Activated CD8-positive, alpha-beta memory T cell treated with anti-CD3 and anti-CD28 coated beads, Interleukin-2, amount 50 U/mL, for 1 hour (primary cell): Measurements from ENCODE around the gene MAN1C1.

Experiments used
- DNase-seq: peaks from one replicate; pipeline ENCODE4 v3.0.0-alpha.2; 2020; ENCODE audit errors: extremely low read depth

The MAN1C1 gene

DNA sequence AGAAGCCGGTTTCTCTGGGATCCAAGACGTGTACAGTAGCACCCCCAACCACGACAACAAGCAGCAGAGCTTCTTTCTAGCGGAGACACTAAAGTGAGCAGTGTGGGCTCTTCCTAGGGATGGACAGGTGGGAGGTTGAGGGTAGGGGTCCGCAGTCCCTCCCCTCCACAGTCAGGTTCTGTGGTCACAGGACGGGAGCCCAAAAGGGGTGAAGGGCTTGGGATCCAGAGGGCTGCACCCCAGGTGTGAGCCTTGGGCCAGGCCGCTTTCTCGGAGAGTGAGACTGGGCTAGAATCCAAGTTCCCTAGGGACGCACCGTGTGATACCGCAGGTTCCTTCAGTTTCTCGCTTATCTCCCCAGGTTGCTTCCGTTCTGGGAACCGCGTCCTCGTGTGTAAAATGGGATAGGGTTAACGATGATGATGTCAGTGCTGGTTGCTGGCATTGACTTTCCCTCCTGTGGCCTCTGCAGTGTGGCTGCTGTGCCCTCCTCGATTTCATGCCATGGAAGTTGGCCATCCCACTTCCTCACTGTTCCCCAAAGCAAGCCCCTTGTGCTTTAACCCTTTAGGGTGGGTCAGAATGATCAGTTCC lies 166.1 kb downstream of the MAN1C1 start:
- DNase-seq = no peak

DNA sequence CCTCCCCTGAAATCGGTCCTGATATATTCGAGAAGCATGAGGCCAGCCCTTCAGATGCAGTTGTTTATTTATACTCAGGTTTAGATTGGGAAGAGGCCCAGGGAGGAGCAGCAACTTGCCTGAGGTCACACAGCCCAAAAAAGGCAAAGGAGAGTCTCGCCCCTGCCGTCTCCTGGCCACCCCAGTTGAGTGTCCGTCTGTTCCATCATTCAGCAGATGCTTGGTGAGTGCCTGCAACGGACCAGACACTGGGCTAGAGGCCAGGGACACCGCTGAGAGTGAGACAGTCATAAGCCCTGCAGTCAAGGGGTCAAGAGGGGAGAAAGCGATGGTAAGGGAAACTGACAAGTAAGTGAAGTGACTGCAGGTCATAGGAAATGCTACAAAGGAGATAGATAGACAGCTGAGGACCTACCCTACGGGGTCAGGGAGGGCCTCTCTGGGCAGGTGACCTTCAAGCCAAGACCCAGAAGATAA lies 168.0 kb downstream of the MAN1C1 start:
- no peak for DNase-seq

- DNase-seq = no peak
Measured at GRCh38 chr1:25785333-25786067, 168.9 kb downstream of the MAN1C1 start.

- no peak for DNase-seq
Measured at GRCh38 chr1:25786887-25787759, 170.5 kb downstream of the MAN1C1 start.

- DNase-seq = no peak
Measured at GRCh38 chr1:25787760-25788166, 171.2 kb downstream of the MAN1C1 start.

- DNase-seq = no peak
Measured at GRCh38 chr1:25790472-25790871, 173.9 kb downstream of the MAN1C1 start.

DNA sequence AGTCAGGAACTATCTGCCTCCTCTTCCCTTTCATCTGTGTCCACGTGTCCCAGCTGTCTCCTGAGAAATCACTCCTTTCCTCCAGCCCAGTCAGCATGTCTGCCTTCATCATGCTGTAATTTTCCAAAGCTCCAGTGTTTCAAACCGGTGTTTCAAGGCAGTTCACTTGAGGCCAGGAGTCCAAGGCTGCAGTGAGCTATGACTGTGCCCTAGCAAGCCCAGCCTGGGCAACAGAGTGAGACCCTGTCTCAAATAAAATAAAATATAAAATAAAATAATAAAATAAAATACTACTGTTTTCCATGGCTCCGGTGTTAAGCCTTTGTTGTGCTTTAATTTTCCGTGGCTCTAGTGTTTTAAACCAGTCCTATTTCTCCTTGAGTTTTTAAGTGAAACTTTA lies 175.5 kb downstream of the MAN1C1 start:
- no peak for DNase-seq

- DNase-seq = no peak
Measured at GRCh38 chr1:25793585-25794170, 177.1 kb downstream of the MAN1C1 start.

DNA sequence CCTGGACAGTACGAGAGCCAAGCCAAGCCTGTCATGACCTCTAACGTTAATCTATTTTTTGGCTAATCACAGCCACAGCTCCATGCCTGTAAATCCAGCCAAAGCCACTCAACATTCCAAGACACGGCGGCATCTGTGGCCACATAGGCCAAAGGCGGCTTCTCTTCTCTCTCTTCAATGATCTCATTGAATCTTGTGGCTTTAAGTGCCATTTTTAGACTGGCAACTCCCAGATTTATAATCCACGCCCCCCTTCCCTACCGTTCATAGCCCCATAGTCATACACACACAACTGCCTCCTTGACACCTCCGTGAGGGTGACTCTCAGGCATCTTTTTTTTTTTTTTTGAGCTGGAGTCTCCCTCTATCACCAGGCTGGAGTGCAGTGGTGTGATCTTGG lies 177.7 kb downstream of the MAN1C1 start:
- DNase-seq = no peak

GRCh38 chr1:25795211-25795610 lies 178.6 kb downstream of the MAN1C1 start:
- no peak for DNase-seq

DNA sequence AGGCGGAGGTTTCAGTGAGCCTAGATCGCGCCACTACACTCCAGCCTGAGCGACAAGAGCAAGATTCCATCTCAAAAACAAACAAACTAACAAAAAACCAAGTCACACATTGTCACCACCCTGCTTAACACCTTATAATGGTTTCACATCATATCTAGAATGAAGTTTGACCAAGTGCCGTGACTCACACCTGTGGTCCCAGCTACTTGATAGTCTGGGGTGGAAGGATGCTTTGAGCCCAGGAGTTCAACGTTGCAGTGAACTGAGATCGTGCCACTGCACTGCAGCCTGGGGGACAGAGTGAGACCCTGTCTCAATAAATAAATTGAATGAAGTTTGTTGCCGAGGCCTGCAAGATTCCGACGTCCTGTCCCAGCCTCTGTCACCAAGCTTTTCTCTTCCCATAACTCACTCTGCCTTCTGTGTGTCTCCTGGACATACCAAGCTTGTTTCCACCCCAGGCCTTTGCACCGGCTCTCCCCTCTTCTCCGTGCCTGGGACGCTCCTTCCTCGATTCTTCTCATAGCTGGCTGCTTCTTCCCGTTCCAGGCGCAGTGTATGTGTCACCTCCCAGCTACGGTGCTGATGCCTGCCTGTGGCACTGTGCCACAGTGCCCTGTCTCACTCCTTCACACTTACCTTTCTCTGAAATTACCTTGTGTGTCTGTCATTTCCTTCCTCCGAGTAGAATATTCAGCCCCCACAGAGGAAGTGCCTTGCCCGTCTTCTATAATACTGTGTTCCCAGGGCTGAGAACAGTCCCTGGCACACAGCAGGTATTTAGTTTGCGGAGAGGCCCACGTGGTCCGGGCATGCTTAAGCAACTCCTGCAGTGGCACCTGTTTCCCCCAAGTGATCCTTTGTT lies 179.6 kb downstream of the MAN1C1 start:
- no peak for DNase-seq

DNA sequence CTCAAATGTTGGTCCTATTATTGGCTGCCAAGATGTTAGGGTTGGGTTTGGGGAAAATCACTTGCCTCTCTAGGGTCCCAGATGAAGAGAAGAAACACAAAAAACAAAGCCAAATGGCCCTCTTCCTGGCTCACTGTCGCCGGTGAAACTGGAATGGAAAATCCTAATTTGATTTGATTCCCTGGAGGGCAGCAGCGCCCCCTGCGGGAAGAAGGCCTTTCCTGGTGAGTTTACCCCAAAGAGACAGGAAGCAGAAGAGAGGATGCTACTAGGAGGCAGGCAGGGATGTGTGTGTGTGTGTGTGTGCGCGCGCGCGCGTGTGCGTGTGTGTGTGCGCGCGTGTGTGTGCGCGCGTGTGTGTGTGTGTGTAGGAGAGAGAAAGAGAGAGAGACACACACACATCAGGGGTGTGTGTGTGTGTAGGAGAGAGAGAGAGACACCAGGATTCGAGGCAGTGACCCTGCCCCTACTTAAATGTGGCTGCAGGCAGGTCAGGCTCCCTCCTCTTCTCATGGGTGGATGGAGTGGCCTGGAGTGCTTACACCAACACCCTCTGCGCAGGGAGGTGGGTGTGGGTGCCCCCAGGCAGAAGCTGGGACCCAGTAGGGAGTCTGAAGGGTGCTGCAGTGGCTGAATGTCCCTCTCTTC lies 180.3 kb downstream of the MAN1C1 start:
- peak; percentile 66 for DNase-seq

GRCh38 chr1:25797939-25798338 lies 181.3 kb downstream of the MAN1C1 start:
- DNase-seq = no peak

DNA sequence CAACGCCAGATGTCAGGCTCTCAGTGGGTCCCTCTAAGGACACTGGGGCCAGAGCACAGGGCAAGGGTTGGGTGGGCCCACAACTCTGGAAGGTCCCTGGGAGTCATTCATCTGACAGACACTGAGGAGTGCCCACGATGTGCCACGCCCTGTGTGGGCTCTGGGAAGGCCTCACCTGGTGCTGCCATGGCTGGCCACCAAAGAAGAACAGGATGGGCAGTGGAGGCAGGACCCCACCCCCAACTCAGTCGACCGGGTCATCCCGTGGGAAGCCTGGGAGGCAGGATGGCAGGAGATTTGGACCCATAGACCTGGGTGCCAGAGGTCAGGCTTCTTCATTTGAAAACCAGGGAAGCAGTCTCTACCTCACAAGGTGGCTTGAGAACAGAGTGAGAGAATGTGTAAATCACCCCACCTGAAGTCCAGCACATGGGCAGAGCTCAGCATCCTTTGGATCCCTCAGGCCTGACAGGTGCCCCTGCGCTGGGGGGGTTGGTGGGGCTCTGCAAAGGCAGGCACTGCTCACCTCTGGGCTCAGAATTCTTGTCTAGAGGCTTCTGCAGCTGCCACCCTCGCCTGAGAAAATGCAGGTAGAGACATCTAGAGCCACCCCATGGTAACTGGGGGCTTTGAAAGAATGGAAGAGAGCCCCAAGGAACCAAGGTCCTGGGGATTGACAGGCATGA lies 182.2 kb downstream of the MAN1C1 start:
- DNase-seq = no peak

- DNase-seq = no peak
Measured at GRCh38 chr1:25799352-25799934, 182.9 kb downstream of the MAN1C1 start.

DNA sequence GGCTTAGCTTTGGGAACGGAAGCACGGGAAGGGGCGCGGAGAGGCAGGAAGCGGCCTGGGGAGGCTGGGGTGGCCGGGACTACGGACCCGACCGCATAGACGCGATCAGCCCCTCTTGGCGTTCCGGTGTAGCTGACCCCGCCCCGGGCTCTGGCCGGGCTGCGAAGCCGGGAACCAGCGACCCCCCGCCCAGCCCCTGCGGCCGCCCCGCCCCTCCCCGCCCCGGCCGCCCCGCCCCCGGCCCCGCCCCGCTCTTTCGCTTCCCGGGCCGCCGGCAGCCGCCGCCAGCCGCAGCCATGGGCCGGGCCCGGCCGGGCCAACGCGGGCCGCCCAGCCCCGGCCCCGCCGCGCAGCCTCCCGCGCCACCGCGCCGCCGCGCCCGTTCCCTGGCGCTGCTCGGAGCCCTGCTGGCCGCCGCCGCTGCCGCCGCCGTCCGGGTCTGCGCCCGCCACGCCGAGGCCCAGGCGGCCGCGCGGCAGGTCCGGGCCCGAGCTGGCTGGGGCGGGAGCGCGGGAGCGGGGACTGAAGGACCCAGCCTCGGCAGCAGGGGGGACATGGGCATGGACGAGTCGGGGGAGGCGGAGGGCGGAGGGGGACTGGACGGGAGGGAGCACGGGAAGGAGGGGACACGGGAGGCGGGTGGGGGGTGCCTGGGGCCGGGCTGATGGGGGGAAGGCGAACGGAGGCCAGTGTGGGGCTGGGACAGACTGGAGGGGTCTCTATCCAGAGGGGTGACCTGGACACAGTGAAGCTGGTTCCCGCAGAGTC lies 183.5 kb downstream of the MAN1C1 start, which contains the start of gene SELENON:
Gene SELENON (plus strand): TSS at position 259 of the 768 bp plus-strand sequence. CDS start 38 bp downstream, at position 297.
- DNase-seq = no peak

DNA sequence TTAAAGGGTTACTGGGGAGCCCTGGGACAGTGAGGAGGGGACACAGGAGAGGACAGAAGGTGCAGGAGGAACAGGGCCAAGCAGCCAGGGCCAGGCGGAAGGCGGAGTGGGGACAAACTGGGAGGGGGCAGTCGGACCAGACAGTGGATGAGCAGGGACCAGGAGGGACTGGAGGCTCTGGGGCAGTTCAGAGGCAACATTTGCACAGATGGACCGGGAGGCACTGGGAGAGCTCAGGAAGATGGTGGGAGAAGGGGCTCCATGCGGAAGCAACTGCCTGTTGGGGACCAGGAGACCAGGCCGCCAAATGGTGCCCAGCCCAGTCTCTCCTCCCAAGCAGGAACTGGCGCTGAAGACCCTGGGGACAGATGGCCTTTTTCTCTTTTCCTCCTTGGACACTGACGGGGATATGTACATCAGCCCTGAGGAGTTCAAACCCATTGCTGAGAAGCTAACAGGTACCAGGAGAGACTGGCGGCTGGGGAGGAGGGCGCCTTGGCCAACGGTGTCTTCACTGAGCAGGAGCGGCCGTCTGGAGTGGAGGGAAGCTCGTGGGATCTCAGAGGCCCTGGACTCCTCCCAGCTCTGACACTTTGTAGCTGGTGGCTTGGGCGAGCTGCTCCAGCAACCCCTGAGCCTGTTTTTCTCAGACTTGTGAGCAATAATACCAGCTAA lies 184.2 kb downstream of the MAN1C1 start:
- DNase-seq = no peak

DNA sequence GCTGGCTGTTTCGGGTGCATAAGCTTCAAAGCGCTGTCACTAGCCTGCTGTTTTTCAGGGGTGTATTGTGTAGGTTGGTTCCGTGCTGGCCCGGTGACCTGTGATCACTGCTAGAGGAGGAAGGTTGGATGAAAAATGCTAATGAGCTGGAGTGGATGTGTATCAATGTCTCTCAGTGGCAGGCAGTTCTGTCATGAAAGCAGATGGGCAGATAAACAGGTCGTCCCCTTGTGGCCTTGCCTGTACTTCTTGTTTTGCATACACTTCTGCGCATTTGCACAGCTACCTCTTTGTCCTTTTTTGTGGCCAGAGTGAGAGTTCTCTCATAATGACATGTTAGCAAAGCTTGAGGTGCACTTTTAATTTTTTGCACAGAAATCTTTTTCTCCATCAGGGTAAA lies 186.3 kb downstream of the MAN1C1 start:
- no peak for DNase-seq
